Activated CD8-positive, alpha-beta memory T cell treated with anti-CD3 and anti-CD28 coated beads for 1 hour (primary cell): ENCODE measurements around the gene ANO10.

ENCODE experiments used
- DNase-seq, 2 donors: peaks; one replicate each; pipeline ENCODE4 v3.0.0-alpha.2; 2020; ENCODE audit warnings: low read depth in 1 of 2; ENCODE audit errors: extremely low read depth in 1 of 2

Gene ANO10

GRCh38 chr3:43423639-43424038, 198.2 kb downstream of the ANO10 start:
- DNase-seq = no peak

GRCh38 chr3:43423142-43423541, 198.7 kb downstream of the ANO10 start:
- DNase-seq = no peak

- DNase-seq = no peak
These were observed 203.1 kb downstream of the ANO10 start for GRCh38 chr3:43418601-43419272.

GRCh38 chr3:43417133-43417532, 204.7 kb downstream of the ANO10 start:
- DNase-seq = no peak

GRCh38 chr3:43415088-43415487, 206.7 kb downstream of the ANO10 start:
- no peak for DNase-seq

- no peak for DNase-seq
These were observed 208.0 kb downstream of the ANO10 start for GRCh38 chr3:43413676-43414368.

GRCh38 chr3:43411429-43411828, 210.4 kb downstream of the ANO10 start:
- DNase-seq = no peak

- no peak for DNase-seq
These were observed 211.2 kb downstream of the ANO10 start for GRCh38 chr3:43410592-43410991.

- no peak for DNase-seq
These were observed 212.3 kb downstream of the ANO10 start for GRCh38 chr3:43409506-43409905.

- DNase-seq = no peak
These were observed 215.2 kb downstream of the ANO10 start for GRCh38 chr3:43406643-43407023.

- DNase-seq = no peak
These were observed 215.7 kb downstream of the ANO10 start for GRCh38 chr3:43405888-43406642.

- no peak for DNase-seq
These were observed 220.8 kb downstream of the ANO10 start for GRCh38 chr3:43400781-43401730.

GRCh38 chr3:43400167-43400566, 221.6 kb downstream of the ANO10 start:
- no peak for DNase-seq

- no peak for DNase-seq
These were observed 222.8 kb downstream of the ANO10 start for GRCh38 chr3:43399034-43399433.

- DNase-seq = no peak
These were observed 227.7 kb downstream of the ANO10 start for GRCh38 chr3:43394041-43394554.

GRCh38 chr3:43391621-43392020, 230.2 kb downstream of the ANO10 start:
- DNase-seq = no peak

GRCh38 chr3:43390255-43390588, 231.6 kb downstream of the ANO10 start:
- DNase-seq = no peak

- peak; percentile 40 to 47 for DNase-seq
These were observed 232.2 kb downstream of the ANO10 start for GRCh38 chr3:43389388-43390254.

- no peak for DNase-seq
These were observed 232.9 kb downstream of the ANO10 start for GRCh38 chr3:43388915-43389314.

GRCh38 chr3:43388175-43388574, 233.6 kb downstream of the ANO10 start:
- DNase-seq = no peak
